A673 (cell line): ENCODE measurements around the gene MR1. TPM values are rescaled to one million over a fixed set of nuclear protein-coding genes. Genes with fewer than 3 reads are reported as not detected.

Source experiments
- BruUV-seq: library from RNA; stranded (reverse); fragments of 400-500 nt; replicated peaks from 2 replicates; lab custom pipeline; 2021; lab: Mats Ljungman, UMichigan
- CTCF ChIA-PET: fragments of 300-600 bp; sonication (Branson Sonifier 250); formaldehyde crosslinking; loops from one replicate; lab custom pipeline; 2022; ENCODE audit warnings: antibody characterized with exemption; lab: Charles Lee
- POLR2A ChIA-PET: fragments of 300-600 bp; sonication (Branson Sonifier 250); formaldehyde crosslinking; loops from one replicate; lab custom pipeline; 2022; ENCODE audit warnings: antibody characterized with exemption; ENCODE audit not compliant: low non-redundant PET; lab: Charles Lee
- DNase-seq: peaks from one replicate; pipeline ENCODE4 v3.0.0-alpha.2; 2015; ENCODE audit warnings: low spot score
- H3K27ac ChIP-seq: fragments of 200-600 bp; sonication (generic); 2 replicates; pipeline ENCODE4 v1.5.1; 2016; ENCODE audit warnings: mixed run types, low read depth, mild to moderate bottlenecking, mixed read lengths, antibody characterized with exemption, low read length; ENCODE audit not compliant: poor library complexity, severe bottlenecking
- H3K27me3 ChIP-seq: fragments of 200-600 bp; sonication (generic); replicated peaks from 2 replicates; pipeline ENCODE4 v1.6.1; 2017; ENCODE audit warnings: mixed run types, low read depth, mild to moderate bottlenecking, mixed read lengths, antibody characterized with exemption, low read length; ENCODE audit not compliant: insufficient read depth, poor library complexity
- H3K36me3 ChIP-seq: fragments of 200-600 bp; sonication (generic); 2 replicates; pipeline ENCODE4 v1.6.1; 2016; ENCODE audit warnings: mixed run types, mild to moderate bottlenecking, mixed read lengths, antibody characterized with exemption, low read length; ENCODE audit not compliant: insufficient read depth, poor library complexity, severe bottlenecking
- H3K4me1 ChIP-seq: fragments of 200-600 bp; sonication (generic); 2 replicates; pipeline ENCODE4 v1.6.1; 2017; ENCODE audit warnings: mixed run types, mild to moderate bottlenecking, mixed read lengths, antibody characterized with exemption, low read length; ENCODE audit not compliant: insufficient read depth, poor library complexity, severe bottlenecking
- H3K4me3 ChIP-seq: fragments of 200-600 bp; sonication (generic); 2 replicates; pipeline ENCODE4 v1.5.1; 2016; ENCODE audit warnings: low read depth, mixed run types, mild to moderate bottlenecking, mixed read lengths, low read length; ENCODE audit not compliant: poor library complexity, severe bottlenecking
- H3K9me3 ChIP-seq: fragments of 200-600 bp; sonication (generic); 2 replicates; pipeline ENCODE4 v1.6.1; 2016; ENCODE audit warnings: mixed run types, low read depth, mild to moderate bottlenecking, mixed read lengths, antibody characterized with exemption, low read length; ENCODE audit not compliant: poor library complexity, severe bottlenecking
- CTCF ChIP-seq: fragments of 300-800, 200-600 bp; sonication (generic); conservative IDR thresholded peaks from 2 replicates; pipeline ENCODE4 v1.5.1; 2017; ENCODE audit warnings: low read depth, mild to moderate bottlenecking, antibody characterized with exemption, low read length, moderate library complexity, mixed read lengths
- EZH2 ChIP-seq: fragments of 200-600 bp; sonication (generic); IDR thresholded peaks from 2 replicates; pipeline ENCODE4 v1.6.1; 2017; ENCODE audit warnings: borderline replicate concordance, low read depth, mild to moderate bottlenecking, mixed read lengths, antibody characterized with exemption, low read length; ENCODE audit not compliant: poor library complexity, severe bottlenecking
- intact Hi-C: fragments of 100-400 bp; cut with micrococcal nuclease; formaldehyde crosslinking; loops from one replicate; pipeline ENCODE4 v1.10.0; 2022; ENCODE audit not compliant: unreplicated experiment
- total RNA-seq: library from RNA; stranded (reverse); gene quantifications from 2 replicates; pipeline ENCODE4 v1.2.3, GENCODE V29; 2021

MR1 gene
- total RNA-seq, 1 experiment from 2014 or later = 2.6 TPM

- intact Hi-C loops = no loop called here
- H3K4me3 ChIP-seq = peak overlapping the region; percentile 22
Observed at GRCh38 chr1:181100934-181101333, 67.2 kb downstream of the MR1 start.

GRCh38 chr1:181101581-181102226, 67.9 kb downstream of the MR1 start:
- H3K4me1 ChIP-seq = peaks cover 88% of the 10 kb centered on the region
- no peaks in the 10 kb centered on the region for H3K9me3 ChIP-seq
- no peak for TF ChIP-seq CTCF
- no peak for TF ChIP-seq EZH2
- intact Hi-C loops = no loop called here
- peak overlapping the region; percentile 93 for H3K27ac ChIP-seq
- POLR2A ChIA-PET = no interaction called here
- peak overlapping the region; percentile 22 for H3K4me3 ChIP-seq
- CTCF ChIA-PET = interaction anchor here (0.8 kb wide), 1 partner anchor 34 kb away, joined by 4 read pairs; no protein-coding TSS in a partner anchor
- peak; percentile 94 for DNase-seq
- BruUV-seq = no TSS peak
- H3K27me3 ChIP-seq = no peaks in the 10 kb centered on the region
- H3K36me3 ChIP-seq = no peaks in the 10 kb centered on the region

More at GRCh38 chr1:181100934-181101333, 67.2 kb downstream of the MR1 start:
- no TSS peak for BruUV-seq
- no peak for DNase-seq
- peak overlapping the region; percentile 93 for H3K27ac ChIP-seq
- no peaks in the 10 kb centered on the region for H3K27me3 ChIP-seq
- H3K36me3 ChIP-seq = no peaks in the 10 kb centered on the region
- CTCF ChIA-PET = interaction anchor here (0.8 kb wide), 1 partner anchor 35 kb away, joined by 4 read pairs; no protein-coding TSS in a partner anchor
- peaks cover 92% of the 10 kb centered on the region for H3K4me1 ChIP-seq
- TF ChIP-seq CTCF (no peak), EZH2 (no peak)
- H3K9me3 ChIP-seq = no peaks in the 10 kb centered on the region
- POLR2A ChIA-PET = no interaction called here

GRCh38 chr1:181102841-181103240, 69.1 kb downstream of the MR1 start:
- intact Hi-C loops = no loop called here
- DNase-seq = no peak
- ChIA-PET CTCF (no interaction called here), POLR2A (no interaction called here)
- Histone ChIP-seq H3K9me3 (no peaks in the 10 kb centered on the region), H3K4me1 (peaks cover 80% of the 10 kb centered on the region), H3K4me3 (no peak overlapping the region), H3K27ac (peak overlapping the region; percentile 93), H3K27me3 (no peaks in the 10 kb centered on the region), H3K36me3 (no peaks in the 10 kb centered on the region)
- no TSS peak for BruUV-seq
- TF ChIP-seq CTCF (no peak), EZH2 (no peak)
